HepG2 (cell line): ENCODE measurements around the gene KRTCAP2. TPM values are rescaled to one million over a fixed set of nuclear protein-coding genes. Genes with fewer than 3 reads are reported as not detected.

ENCODE experiments used
- ARHGAP35 ChIP-seq: sonication (generic); formaldehyde crosslinking; IDR thresholded peaks from 2 replicates; pipeline ENCODE4 v1.9.0; 2022; ENCODE audit warnings: mild to moderate bottlenecking, inconsistent platforms, moderate library complexity, missing genetic modification reagents, borderline replicate concordance
- CBX5 ChIP-seq: sonication (generic); formaldehyde crosslinking; IDR thresholded peaks from 2 replicates; pipeline ENCODE4 v1.4.0; 2020; ENCODE audit warnings: missing genetic modification reagents, borderline replicate concordance
- CCAR2 ChIP-seq: fragments of 200-400 bp; formaldehyde crosslinking; optimal IDR thresholded peaks from 2 replicates; pipeline ENCODE3; 2018; ENCODE audit warnings: low read depth, mild to moderate bottlenecking, low read length, moderate library complexity
- FOSL1 ChIP-seq: sonication (generic); formaldehyde crosslinking; IDR thresholded peaks from 2 replicates; pipeline ENCODE4 v1.9.0; 2021; ENCODE audit warnings: missing genetic modification reagents, borderline replicate concordance
- GRHL1 ChIP-seq: sonication (generic); formaldehyde crosslinking; conservative IDR thresholded peaks from 2 replicates; pipeline ENCODE4 v1.8.0; 2022; ENCODE audit warnings: missing genetic modification reagents
- HOMEZ ChIP-seq: IDR thresholded peaks from 2 replicates; pipeline ENCODE4 v1.6.1; 2016; ENCODE audit warnings: low read depth
- KDM5A ChIP-seq: fragments of 200-600 bp; sonication (generic); IDR thresholded peaks from 2 replicates; pipeline ENCODE4 v1.7.0; 2018; ENCODE audit warnings: antibody characterized with exemption, mild to moderate bottlenecking, low read length, borderline replicate concordance
- ZBTB1 ChIP-seq: sonication (generic); formaldehyde crosslinking; IDR thresholded peaks from 2 replicates; pipeline ENCODE4 v1.4.0; 2020; ENCODE audit warnings: missing genetic modification reagents, borderline replicate concordance
- ZKSCAN5 ChIP-seq: sonication (generic); formaldehyde crosslinking; IDR thresholded peaks from 2 replicates; pipeline ENCODE4 v1.5.1; 2020; ENCODE audit warnings: mild to moderate bottlenecking, missing genetic modification reagents
- ZNF205 ChIP-seq: IDR thresholded peaks from 2 replicates; pipeline ENCODE4 v1.6.1; 2018; ENCODE audit warnings: missing biosample characterization, missing genetic modification reagents
- ZNF230 ChIP-seq: sonication (generic); formaldehyde crosslinking; IDR thresholded peaks from 2 replicates; pipeline ENCODE4 v1.4.0; 2020; ENCODE audit warnings: mild to moderate bottlenecking, missing genetic modification reagents
- ZNF276 ChIP-seq: sonication (generic); formaldehyde crosslinking; IDR thresholded peaks from 2 replicates; pipeline ENCODE4 v1.4.0; 2020; ENCODE audit warnings: mild to moderate bottlenecking, low read depth, missing genetic modification reagents
- ZNF281 ChIP-seq: sonication (generic); formaldehyde crosslinking; IDR thresholded peaks from 2 replicates; pipeline ENCODE4 v1.4.0; 2020; ENCODE audit warnings: missing genetic modification reagents, borderline replicate concordance
- ZNF3 ChIP-seq: IDR thresholded peaks from 2 replicates; pipeline ENCODE4 v1.7.0; 2017; ENCODE audit warnings: inconsistent platforms
- ZNF414 ChIP-seq: sonication (generic); formaldehyde crosslinking; IDR thresholded peaks from 2 replicates; pipeline ENCODE4 v1.5.0; 2020; ENCODE audit warnings: missing genetic modification reagents
- ZNF598 ChIP-seq: sonication (generic); formaldehyde crosslinking; IDR thresholded peaks from 2 replicates; pipeline ENCODE4 v1.5.1; 2020; ENCODE audit warnings: mild to moderate bottlenecking, missing genetic modification reagents, borderline replicate concordance
- polyA plus RNA-seq, 8 experiments: library from polyadenylated mRNA; depleted of rRNA in 3 of 8; stranded (reverse) in 7 of 8; unstranded in 1 of 8; fragments of >200 nt; fragmentation: Illumina TruSeq in 4 of 8; extraction: Trizol in 4 of 8; gene quantifications; 2 replicates each; pipeline versions ENCODE4 v1.2.1 to v1.2.3, GENCODE V29; 2011 to 2016; ENCODE audit warnings: low read depth in 4 of 8, missing spikeins in 1 of 8, mixed read lengths in 1 of 8; ENCODE audit not compliant: insufficient read depth in 1 of 8
- total RNA-seq, 5 experiments: library from RNA; depleted of rRNA; stranded (reverse); fragments of >200 nt; fragmentation: Illumina TruSeq; extraction: Trizol; gene quantifications; 2 replicates each; pipeline ENCODE4 v1.2.3, GENCODE V29; 2016; ENCODE audit warnings: low read depth in 1 of 5

Gene KRTCAP2
- total and polyA plus RNA-seq, 2 of the 13 experiments (the other 11 are each of a cell fraction or from before 2014, with no cell fraction given), result 77.3 to 79.4 TPM

GRCh38 chr1:155125946-155126555, 47.1 kb downstream of the KRTCAP2 start (continued):
- TF ChIP-seq ZNF3 (no peak; the same call in 1 of the 2 replicates), ZNF230 (CRISPR knock-in tag) (peak; percentile 44; the same call in 1 of the 2 replicates), GRHL1 (no peak), ZNF205 (CRISPR knock-in tag) (peak; percentile 96), ZNF276 (peak; percentile 86; the same call in 1 of the 2 replicates), ZKSCAN5 (peak; percentile 66; the same call in 1 of the 2 replicates), HOMEZ (CRISPR knock-in tag) (peak; percentile 38; the same call in 1 of the 2 replicates), ZBTB1 (CRISPR knock-in tag) (peak; percentile 99), ZNF414 (CRISPR knock-in tag) (peak; percentile 79), ARHGAP35 (peak; percentile 42; the same call in 1 of the 2 replicates), ZNF598 (CRISPR knock-in tag) (0 out of 2 replicates have a peak, but pooled peaks have one; percentile 92), CBX5 (CRISPR knock-in tag) (peak; percentile 67; the same call in 1 of the 2 replicates), KDM5A (no peak), CCAR2 (no peak), ZNF281 (peak; percentile 94), FOSL1 (CRISPR knock-in tag) (no peak)
